GM21367 (cell line): ENCODE results near the gene ABTB2.

Experiments used
- ATAC-seq: cut with Tn5 transposase; IDR thresholded peaks from one replicate; pipeline ENCODE4 v1.9.1; 2021; ENCODE audit not compliant: unreplicated experiment

Gene ABTB2

DNA sequence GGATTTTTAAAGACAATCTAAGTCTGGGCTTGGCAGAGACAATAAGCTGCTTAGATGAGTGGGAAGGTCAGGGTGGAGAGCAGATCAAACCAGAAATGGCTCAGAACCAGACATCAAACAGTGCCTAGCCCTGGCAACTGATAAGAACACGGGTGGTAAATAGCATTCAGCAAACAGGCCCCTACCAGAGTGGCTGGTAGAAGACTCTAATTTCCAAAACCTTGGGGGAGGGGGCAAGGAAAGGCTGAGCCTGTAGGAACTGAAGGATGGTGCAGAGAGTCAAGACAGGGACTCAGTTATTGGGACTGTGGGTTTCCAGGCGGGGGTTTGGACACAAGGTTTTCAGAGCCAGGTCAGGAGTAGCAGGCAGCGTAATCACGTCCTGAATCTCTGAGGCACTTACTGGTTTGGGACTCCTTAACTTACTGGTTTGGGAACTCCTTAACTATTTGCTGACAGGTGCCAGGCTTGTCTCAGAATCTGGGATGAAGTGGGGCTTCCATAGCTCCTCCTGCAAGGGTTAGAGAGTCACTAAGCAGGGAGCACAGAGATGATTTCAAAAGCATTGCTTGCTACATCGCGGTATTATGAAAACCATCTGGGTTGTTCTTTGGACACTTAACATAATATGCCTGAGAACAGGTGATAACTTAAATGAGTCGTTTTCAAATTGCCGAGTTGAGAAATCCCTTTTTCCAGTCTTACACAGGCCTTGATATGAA lies 5.7 kb upstream of the ABTB2 start:
- ATAC-seq, result no peak

DNA sequence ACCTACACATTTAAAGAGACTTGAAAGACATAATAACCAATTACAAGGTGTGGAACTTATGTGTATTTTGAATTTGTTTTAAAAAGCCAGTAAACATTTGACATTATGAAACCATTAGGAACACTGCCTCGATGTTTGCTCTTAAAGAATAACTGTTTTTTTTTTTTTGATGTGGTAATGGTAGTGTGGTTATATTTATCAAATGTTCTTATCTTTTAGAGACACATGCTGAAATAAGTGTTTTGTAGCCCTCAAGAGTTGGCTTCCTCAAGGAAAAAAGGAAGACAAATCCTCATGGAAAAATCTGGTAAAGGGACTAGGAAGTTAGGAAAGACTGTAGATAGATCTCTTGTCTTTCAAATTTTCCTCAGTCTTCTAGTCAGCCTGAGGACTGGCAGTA lies 2.2 kb upstream of the ABTB2 start:
- ATAC-seq, result no peak

DNA sequence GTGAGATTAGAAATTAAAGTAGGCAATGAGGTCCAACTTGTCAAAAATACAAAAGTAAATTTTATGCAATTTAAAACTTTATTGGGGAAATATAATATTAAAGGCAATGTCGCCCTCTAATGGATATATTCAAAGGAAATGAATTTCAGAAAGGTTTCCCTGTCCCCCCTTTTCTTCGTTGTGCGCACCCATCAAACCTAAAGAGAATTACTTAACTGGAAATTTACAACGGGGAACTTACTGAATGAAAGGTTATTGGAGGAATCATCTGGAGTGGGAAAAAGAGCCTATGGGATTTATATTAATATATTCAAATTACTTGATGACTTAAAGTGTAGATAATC lies 1.7 kb upstream of the ABTB2 start:
- no peak for ATAC-seq

DNA sequence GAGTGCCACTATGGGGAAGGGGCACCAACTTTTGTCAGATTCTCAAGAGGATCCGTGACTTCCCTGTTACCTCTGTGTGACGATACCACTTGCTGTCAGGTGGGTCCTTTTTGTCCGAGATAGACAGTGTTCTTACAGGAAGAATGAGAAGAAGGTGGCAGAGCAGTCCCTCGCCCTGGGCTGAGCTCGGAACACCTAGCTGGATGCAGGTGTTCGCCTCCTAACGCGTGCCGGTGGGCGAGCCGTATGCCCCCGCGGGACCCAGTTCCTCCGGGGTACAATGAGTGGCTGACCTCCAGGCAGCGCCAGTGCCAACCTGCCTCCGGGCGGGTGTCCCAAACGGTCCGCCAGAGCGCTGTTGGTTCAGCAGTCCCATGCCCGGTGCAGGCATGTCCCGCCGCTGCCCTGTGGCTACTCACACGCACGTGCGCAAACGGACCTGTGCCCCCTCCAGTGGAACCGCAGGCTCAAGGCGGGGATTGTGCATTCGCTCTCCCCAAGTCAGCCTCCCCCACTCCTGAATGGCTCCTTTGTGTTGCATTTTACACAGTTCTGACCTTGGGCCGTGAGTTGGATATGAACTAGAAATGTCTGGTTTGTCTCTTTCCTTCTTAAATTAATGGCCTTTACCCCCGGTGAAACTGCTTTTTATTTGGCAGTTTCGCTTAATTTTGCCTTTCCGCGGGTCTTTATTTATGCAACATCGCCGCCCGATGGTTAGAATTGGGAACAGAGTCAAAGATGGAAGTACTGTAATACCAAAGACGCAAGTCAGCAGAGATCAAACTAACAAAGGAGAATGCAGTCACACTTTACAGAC lies 1.1 kb upstream of the ABTB2 start:
- ATAC-seq, result no peak

DNA sequence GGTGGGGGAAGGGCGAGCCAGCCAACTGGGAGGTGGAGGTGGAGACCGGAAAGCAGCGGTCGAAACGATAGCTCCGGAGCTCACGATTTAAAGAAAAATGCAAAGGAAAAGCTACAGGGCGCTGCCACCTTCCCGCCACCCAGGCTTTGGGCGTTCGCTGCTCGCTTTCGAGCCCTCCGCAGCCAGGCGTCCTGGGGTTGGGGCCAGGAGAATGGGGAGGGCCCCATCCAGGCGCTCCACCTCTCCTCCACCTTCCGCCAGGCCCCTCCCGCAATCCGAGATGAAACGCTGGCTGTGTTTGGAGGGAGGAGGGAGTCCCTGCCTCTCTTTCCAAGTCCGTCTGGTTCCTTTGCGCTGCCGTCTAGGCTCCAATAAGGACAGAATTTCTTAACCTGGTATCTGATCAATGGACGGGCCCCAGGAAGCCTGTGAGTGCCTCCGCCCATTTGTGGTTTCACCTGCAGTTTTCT lies 483 bp upstream of the ABTB2 start:
- ATAC-seq, result no peak

DNA sequence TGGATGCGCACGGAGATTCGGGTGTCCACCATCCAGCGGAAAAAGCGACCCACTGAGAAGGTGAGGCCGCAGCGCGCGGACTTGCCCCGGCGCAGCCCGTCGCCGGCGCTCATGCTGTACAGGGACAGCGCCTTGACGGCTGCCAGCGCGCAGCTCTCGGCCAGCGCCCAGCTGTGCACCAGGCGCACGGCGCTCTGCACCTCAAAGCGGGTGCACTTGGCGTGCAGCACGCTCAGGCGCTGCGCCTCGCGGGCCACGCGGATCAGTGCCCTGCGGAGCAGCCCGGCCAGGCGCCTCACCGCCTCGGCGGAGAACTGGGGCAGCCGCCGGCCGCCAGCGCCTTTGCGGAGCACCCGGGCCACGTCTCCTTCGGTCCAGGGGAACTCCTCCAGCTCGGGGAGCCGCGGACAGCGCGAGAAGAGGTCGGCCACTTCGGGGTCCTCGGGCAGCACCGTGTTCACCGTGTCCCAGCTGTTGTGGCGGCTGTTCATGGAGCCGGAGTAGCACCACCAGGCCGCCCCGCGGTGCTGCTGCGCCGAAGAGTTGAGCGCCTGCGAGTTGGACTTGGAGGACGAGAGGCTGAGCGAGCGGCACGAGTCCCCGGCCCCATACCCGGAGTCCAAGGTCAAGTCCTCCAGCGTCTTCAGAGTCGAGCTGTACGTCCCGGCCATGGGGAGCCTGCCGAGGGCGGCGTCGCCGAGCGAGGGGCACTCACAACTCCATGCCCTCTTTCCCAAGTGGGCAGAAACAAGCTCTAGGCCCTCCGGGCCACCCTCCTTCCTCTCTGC lies 703 bp downstream of the ABTB2 start:
- ATAC-seq, result peak; percentile 15

DNA sequence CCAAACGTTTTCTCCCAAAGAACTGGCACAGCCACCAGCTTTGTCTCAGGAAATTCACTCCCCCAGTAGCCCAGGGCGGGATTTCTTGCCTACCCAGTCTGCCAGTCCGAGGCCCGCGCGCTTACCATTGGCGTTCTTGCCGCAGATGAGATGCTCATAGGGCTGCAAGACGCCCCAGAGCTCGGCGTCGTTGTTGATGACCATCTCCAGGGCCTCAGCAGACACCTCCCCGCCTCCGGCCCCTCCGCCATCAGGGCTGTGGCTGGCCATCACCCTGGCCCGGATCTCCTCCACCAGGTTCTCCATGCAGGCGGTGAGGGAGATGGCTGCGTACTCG lies 1.3 kb downstream of the ABTB2 start:
- no peak for ATAC-seq

DNA sequence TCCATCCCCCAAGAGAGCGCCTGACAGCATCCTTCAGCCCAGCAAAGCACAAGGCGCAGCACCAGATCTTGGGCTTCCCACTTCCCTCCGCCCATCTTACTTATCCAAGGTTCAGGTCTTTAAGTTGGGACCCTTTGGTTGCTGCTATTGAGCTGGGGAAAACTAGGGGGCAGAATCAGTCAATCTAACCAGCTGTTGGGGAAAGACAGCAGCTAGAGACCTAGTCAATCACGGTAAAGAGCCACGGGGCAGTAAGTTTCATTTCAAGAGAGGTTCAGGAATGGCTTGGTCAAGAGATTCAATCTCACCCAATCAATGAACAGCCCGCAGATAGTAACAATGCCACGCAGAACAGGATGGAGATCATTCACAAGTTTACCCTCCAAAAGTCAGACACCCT lies 1.7 kb downstream of the ABTB2 start:
- no peak for ATAC-seq

DNA sequence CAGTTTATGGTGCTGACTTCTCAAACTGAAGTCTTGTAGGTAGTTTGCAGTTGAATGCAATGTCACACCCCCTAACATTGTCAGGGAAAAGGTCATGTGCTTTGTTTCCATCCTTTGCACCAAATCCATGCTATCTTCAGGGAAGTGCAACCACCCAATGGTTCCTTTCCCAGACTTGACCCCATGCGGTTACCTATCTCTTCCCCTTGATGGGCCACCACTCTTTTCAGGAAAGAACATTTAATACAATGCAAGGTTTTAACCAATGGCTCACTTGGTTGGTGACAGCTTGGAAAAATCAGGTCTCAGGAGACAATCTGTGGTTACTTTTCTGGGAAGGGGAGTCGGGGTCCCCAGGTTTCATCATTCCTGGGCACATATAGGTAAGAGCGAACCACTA lies 2.1 kb downstream of the ABTB2 start:
- ATAC-seq, result no peak

DNA sequence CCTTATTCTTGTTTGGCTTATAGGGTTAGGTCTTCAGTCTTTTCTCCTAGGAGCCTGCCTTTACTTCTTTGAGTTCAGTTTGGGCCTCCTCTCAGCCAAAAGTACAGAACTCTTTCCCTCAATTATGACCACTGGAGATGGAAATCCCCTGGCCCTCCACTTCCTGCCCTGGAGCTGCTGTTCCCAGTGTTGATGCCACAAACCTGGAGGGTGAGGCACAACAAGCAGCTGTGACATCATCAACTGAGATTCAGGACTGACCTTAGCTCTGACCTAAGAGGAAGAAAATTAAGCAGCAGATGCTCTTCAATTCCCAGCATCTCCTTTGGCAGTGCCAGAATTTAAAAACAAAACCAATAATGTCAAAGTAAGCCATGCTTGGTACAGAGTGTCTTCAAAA lies 3.0 kb downstream of the ABTB2 start:
- no peak for ATAC-seq

DNA sequence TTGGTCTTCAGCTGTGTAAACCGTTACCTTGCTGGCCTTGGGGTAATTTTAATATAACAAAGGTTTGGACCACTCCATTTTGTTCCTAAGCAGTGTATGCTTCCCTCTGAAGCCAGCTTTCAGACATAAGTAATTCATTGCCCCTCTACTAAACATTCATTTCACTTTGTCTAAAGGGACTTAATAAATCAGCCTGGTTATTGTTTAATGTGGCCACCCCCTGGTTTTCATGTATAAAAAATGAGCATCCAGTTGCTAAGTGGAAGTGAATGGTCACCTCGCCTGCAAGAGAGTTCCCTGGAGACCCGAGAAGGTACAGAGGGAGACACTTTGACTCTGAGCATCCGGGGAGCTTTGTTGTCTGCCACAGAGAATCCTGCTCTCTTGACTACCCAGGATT lies 3.9 kb downstream of the ABTB2 start:
- ATAC-seq, result no peak

DNA sequence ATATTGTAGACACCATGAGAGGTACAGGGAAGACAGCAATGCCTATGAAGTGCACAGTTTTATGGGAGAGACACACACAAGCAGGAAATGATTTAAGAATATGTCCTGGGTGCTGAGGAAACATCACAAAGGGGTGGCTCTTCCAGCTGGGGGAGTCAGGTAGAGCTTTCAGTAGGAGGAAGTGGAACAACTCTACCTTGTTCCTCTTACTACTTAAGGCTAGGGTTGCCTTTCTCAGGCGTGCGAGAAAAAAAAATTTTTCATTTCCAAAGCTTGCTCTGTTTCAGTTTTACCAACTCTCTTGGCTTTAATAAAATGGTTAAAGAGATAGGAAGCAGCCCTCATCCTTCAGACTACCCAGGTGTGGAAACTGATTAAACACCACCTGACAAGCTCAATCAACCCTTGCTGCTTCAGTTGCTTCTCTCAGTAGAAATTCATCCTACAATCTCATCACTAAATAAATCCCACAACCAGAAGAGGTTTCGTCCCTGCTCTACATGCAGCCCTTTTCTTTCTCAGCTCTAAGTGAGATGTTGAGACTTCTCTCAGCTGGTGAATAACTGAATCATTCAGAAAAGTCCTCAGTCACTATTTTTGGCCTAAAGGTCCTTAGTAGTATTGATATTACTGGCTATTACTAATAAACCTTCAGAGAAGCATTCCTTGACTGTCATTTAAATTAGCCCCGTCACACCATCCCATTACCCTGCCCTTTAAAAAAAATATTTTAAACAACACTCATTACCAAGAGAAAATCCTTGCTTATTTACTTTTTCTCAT lies 5.9 kb downstream of the ABTB2 start:
- peak; percentile 39 for ATAC-seq

DNA sequence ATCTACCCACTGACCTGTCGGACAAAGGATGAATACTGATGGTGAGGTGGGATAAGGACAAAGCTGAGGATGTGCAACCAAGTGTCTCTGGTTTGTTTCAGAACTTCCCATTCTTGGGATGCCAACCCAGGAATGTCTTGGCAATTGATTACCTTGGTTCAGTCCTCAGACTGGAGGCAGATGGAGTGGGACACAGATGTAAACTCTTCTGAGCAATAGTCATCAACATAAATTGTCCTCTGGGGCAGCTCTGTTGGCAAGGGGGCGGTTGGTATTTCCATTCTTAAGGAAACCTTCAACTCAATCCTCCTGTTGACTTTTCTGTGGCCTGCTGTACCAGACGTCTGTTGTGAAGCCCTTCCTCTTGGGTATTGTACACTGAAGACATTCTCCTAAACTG lies 6.8 kb downstream of the ABTB2 start:
- ATAC-seq, result no peak

DNA sequence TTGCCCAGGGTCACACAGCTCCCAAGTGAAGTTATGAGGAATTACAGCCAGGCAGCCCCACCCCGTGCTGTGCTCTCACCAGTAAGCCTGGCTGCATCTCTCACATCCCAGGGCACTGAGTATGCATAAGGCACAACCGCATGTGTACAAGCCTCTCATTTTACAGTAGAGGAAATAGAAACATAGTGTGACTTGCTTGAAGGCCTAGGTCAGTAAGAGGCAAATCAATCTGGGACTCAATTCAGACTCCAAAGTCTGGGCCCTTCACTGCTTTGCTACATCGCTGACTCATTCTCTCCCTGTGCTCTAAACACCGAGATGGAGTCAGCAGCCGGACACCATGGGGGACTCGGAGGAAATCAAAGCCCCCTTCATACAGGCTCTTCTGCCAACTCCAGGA lies 7.9 kb downstream of the ABTB2 start:
- no peak for ATAC-seq

DNA sequence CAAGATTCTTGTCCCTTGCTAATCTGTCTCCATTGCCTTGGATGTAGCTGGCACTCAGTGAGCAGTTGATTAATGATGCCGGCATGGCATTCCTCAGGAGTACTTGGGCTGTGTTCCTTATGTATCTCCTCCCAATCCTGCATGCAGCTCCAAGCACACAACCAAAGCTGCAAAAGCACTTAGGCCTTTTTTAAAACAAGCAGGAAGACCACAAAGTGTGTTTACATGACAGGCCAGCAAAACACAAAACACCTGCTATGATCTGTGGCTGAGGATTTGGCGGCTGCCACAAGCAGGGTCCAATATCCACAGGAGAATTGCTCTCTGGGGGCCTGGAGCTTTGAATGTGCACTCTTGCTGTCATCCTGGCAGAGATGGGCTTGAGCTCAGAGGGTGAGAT lies 8.9 kb downstream of the ABTB2 start:
- no peak for ATAC-seq

DNA sequence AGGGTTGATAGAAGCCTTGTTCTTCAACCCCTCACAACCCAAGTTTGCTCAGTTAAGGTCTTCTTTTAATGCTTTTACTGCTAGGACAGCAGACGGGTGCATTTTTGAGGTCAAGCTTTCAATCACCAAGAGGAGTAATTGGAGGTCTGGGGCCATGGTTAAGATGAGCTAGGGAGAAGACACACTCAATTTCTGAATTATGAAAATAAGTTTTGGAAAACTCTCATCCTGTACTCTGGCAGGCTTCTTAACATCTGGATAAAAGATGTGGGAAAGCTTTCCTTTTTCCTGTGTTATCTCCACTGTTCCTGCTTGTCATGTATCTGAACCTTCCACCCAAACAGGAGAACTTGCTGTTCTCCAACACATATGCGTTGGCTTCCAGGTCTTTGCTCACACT lies 9.7 kb downstream of the ABTB2 start:
- ATAC-seq, result no peak

DNA sequence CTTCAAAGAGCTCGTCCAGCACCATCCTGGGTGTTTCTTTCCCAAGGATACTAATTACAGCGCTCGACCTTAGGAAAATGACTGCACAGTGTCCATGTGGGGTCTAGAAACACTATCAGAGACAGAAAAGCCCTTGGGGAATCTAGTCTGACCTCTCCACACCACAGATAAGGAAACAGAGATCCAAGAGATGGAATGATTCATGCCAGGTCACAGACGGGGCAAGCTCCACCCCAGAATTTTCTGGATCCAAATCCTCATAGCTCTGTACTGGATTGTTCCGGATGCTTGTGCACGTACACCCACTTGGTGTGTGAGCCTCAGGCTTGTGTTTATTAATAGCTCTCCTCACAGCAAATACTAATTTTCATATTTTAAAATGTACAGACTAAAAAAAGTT lies 11.3 kb downstream of the ABTB2 start:
- ATAC-seq, result no peak

DNA sequence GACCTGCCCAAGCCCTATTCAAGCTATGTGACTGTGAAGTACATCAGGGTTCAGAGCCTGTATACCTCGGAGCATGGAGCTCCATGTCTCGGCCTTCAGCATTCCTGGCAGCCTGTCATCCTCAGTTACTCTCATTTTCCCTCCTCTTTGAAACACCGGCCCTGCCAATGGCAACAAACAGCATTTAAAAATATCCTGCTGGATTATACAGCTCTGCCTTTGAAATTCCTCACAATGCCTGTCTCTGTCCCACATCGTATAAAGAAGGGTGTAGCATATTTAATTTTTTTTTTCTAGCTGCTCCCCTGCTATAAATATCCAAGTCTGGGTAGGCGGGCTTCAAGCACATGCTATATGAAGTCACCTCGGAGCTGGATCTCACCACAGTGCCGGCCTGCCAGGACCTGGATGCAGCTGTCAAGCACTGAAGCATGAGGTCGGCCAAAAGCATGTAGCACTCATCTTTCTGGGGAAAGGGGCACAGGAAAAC lies 11.8 kb downstream of the ABTB2 start:
- ATAC-seq, result no peak

DNA sequence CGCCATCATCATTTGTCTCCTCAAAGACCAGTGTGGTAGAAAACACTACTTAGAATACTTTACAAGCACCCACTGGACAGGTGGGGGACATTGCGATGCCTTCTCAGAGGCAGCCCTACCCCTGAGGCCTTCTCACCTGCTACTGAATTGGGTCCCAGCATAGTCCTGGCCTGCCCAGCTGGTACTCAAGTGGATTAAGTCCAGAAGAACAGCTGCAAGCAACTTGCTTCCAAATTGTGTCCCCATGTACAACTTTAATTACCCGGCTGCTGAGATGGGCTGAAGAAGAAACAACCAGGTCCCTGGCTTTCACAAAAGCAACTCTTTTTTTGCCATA lies 12.3 kb downstream of the ABTB2 start:
- ATAC-seq, result no peak

DNA sequence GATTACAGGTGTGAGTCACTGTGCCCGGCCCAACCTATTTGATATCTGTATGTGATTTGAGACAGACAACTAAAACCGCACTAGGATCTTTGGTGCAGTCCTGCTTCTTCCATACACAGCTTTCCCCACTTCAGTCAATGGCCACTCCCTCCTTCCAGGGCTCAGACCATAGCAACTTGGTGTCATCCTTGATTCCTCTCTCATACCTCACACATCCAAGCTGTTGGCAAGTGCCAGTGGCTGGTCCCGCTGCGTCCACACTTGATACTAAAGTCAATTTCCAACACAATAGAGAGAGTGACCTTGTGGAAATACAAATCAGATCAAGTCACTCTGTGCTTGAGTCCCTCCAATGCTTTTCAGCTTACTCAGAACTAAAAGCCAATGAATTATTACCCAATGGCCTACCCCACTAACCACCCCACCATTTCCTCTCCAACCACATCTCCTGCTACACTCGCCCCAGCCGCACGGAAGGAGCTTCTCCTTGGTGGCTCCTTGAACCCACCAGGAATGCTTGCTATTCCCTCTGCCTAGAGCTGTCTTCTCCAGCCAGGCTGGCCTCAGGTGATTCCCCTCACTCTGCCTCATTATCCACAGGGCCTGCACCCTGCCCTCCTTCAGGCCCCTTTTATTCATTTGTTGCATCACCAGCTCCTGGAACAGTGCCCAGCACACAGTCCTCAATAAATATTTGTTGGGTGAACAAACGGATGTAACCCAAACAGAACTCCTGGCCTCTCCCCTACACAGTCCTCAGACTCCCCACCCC lies 12.9 kb downstream of the ABTB2 start:
- ATAC-seq, result no peak

DNA sequence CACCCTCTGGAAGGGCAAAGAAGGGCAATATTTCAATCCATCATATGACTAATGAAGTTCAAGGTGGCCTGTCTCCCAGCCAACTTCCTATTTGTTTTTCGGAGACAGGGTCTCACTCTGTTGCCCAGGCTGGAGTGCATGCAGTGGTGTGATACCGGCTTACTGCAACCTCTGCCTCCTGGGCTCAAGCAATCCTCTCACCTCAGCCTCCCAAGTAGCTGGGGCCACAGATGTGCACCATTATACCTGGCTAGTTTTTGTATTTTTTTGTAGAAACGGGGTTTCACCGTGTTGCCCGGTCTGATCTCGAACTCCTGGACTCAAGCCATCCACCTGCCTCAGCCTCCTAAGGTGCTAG lies 13.4 kb downstream of the ABTB2 start:
- ATAC-seq, result no peak
